Measurements from ENCODE around the gene ECHS1. TPM values are rescaled to one million over a fixed set of nuclear protein-coding genes. Genes with fewer than 3 reads are reported as not detected.

Gene ECHS1
- total RNA-seq, 4 donors from 2014 or later: 44.2 to 64.9 (median 54.7) TPM

- Histone ChIP-seq H3K27me3 (peaks cover 82% of the 10 kb centered on the region), H3K9me3 (no peaks in the 10 kb centered on the region), H3K27ac (no peak overlapping the region), H3K4me1 (peaks cover 29% of the 10 kb centered on the region), H3K4me3 (no peak overlapping the region), H3K36me3 (no peaks in the 10 kb centered on the region)
- 82% methylated on average over 30 of the region's 30 CpGs for WGBS
- DNase-seq (ENCODE audit: low spot score in 2 of 2): no peak
- TF ChIP-seq EP300 (IDR thresholded peaks at IDR 0.05) (no peak), CTCF (IDR thresholded peaks at IDR 0.05) (no peak), POLR2AphosphoS5 (IDR thresholded peaks at IDR 0.05) (no peak)
Measured at GRCh38 chr10:133332936-133333699, 40.0 kb downstream of the ECHS1 start.

DNA sequence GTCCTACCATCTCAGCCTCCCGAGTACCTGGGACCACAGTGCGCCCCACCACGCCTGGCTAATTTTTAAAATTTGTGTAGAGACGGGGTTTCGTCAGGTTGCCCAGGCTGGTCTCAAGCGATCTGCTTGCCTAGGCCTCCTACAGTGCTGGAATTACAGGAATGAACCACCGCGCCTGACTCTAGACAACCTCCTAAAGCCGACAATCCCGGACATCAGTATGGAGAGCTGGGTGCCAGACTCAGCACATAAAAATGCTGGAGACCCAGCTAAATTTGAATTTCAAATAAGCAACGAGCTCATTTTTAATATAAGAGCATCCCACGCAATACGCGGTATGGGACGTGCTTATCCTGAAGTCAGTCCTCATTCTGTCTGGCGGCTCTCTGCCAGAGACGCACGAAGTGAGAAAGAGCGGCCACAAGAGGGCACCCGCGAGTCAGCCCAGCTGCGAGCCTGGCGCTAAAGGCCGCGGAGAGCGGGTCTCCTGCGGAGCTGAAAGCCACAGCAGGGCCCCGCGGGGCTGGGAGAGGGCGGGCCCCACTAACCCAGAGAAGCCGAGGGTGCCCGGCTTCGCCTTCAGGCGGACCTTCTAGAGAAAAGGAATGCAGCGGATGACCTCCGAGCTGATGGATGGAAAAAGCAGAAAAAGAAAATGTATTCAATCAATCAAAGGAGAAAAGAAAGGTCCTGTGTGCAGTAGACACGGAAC, 43.5 kb downstream of the ECHS1 start:
- no peaks in the 10 kb centered on the region for H3K36me3 ChIP-seq
- H3K27ac ChIP-seq: no peak overlapping the region
- no peaks in the 10 kb centered on the region for H3K9me3 ChIP-seq
- WGBS: 9% methylated on average over 37 of the region's 37 CpGs
- H3K4me3 ChIP-seq: peak overlapping the region; percentile 17
- peaks cover 82% of the 10 kb centered on the region for H3K27me3 ChIP-seq
- DNase-seq (ENCODE audit: low spot score in 2 of 2): peak in 1 of 2 donors; percentile 91
- H3K4me1 ChIP-seq: peaks cover 23% of the 10 kb centered on the region
- TF ChIP-seq EP300 (IDR thresholded peaks at IDR 0.05) (no peak), CTCF (IDR thresholded peaks at IDR 0.05) (peak; percentile 70 to 98), POLR2A (IDR thresholded peaks at IDR 0.05) (no peak), POLR2AphosphoS5 (IDR thresholded peaks at IDR 0.05) (no peak)

DNA sequence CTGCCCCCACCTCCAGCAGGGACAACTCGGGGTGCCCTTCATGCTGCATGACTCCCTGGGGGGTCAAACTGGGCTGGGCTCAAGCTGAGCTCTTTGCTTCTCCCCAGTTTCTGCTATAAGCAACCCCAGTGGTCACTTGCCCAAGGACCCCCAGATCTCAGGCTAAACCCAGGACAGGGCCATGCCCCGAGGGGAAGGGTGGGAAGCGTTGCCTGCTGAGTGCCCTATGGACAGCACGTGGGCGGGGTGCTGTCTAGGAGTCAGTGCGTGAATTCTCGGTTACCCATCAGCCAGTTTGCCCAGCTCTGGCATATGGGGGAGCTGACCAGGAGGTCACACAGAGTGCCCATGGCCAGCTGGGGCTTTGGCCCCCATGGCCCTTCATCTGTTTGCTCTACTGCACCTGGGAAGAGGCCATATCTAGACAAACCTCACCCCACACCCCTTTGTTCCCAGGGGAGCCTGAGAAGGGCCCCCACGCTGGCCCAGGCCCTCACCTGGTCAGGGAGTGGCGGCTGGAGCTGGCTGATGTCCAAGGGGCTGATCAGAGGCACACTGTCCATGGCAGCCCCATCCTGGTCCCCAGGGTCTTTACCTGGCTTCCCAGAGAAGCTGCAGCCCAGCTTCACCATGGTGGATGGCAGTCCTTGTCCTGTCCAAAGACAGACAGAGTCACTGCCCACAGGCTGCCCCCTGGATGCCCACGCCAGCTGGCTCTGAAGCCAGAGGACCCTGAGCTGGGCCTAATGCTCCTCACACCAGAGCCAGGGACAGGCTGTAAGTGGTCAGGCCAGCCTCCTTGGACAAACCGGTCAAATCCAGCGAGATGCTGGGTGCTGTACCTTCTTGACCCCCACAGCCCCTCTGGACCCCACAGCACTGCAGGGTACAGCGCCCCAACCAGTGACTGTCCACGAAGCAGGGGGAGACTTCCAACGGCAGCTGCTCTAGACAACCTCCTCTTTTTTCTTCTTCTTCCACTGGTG, 44.5 kb downstream of the ECHS1 start:
- TF ChIP-seq CTCF (IDR thresholded peaks at IDR 0.05) (no peak), POLR2AphosphoS5 (IDR thresholded peaks at IDR 0.05) (no peak), EP300 (IDR thresholded peaks at IDR 0.05) (no peak), POLR2A (IDR thresholded peaks at IDR 0.05) (no peak)
- peaks cover 87% of the 10 kb centered on the region for H3K27me3 ChIP-seq
- H3K36me3 ChIP-seq: no peaks in the 10 kb centered on the region
- 78% methylated on average over 6 of the region's 15 CpGs for WGBS
- no peak overlapping the region for H3K27ac ChIP-seq
- no peak overlapping the region for H3K4me3 ChIP-seq
- H3K9me3 ChIP-seq: no peaks in the 10 kb centered on the region
- DNase-seq (ENCODE audit: low spot score in 2 of 2): no peak
- peaks cover 24% of the 10 kb centered on the region for H3K4me1 ChIP-seq

DNA sequence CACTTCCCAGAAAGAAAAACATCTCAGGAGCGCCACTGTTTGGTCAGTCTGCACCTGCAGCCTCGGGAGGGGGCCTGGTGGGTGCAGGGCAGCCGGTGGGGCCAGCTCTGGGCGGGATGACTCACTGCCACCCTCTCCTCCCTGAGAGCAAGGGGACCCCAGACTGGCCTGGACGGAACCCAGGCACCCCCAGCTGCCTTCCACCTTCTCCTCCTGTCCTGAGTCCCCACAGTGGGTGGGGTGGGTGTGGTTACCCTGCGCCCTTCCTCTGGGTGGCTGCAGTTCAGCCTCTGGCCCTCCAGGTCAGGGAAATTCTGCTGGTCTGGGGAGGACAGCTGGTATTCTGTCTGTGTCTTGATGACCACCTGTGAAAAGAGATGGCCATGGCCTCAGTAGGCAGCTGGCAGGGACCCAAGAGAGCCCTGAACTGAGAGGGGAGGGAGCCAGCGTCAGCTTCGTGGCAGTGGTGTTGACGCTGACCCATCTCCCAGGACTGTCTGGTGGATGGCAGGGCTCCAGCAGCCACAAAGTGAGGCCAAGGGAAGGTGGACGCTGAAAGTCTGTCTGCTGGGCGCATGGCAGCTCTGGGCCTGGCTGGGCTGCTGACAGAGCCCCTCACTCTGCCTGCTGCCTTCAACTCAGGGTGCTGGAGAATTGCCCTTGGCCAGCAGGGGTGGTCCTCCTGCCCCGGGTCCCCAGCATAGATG, 45.4 kb downstream of the ECHS1 start:
- Histone ChIP-seq H3K4me3 (no peak overlapping the region), H3K36me3 (no peaks in the 10 kb centered on the region), H3K27me3 (peaks cover 88% of the 10 kb centered on the region), H3K9me3 (no peaks in the 10 kb centered on the region), H3K27ac (no peak overlapping the region), H3K4me1 (peaks cover 24% of the 10 kb centered on the region)
- WGBS: 34% methylated on average over 5 of the region's 12 CpGs
- DNase-seq (ENCODE audit: low spot score in 2 of 2): no peak
- TF ChIP-seq POLR2AphosphoS5 (IDR thresholded peaks at IDR 0.05) (no peak), POLR2A (IDR thresholded peaks at IDR 0.05) (no peak), CTCF (IDR thresholded peaks at IDR 0.05) (no peak), EP300 (IDR thresholded peaks at IDR 0.05) (no peak)

Data from suprapubic skin (tissue), 4 donors.